ENCODE results near the gene CYBRD1.

- no peak for TF ChIP-seq FOXA1 (IDR thresholded peaks at IDR 0.05)
- TF ChIP-seq FOXK2 (IDR thresholded peaks at IDR 0.05): no peak
- TF ChIP-seq ELF4 (IDR thresholded peaks at IDR 0.05): no peak
- no peak for TF ChIP-seq TARDBP (IDR thresholded peaks at IDR 0.05)
- no peak for TF ChIP-seq NFRKB (IDR thresholded peaks at IDR 0.05)
- TF ChIP-seq PKNOX1 (IDR thresholded peaks at IDR 0.05): no peak
- TF ChIP-seq LEF1 (IDR thresholded peaks at IDR 0.05; ENCODE audit: borderline replicate concordance): no peak
- TF ChIP-seq CTBP1 (IDR thresholded peaks at IDR 0.05; ENCODE audit: borderline replicate concordance): no peak
- no peak for TF ChIP-seq FOXM1 (IDR thresholded peaks at IDR 0.05; ENCODE audit: borderline replicate concordance)
- no peak for TF ChIP-seq BHLHE40 (IDR thresholded peaks at IDR 0.05; ENCODE audit: borderline replicate concordance)
Measured at GRCh38 chr2:171479154-171479814, 43.0 kb upstream of the CYBRD1 start.

Measured in HEK293T (cell line).